WI38 (cell line): ENCODE measurements around the gene SLC16A6.

Experiments used
- H3K4me3 ChIP-seq: 2 replicates; pipeline ENCODE4 v1.5.1; 2011; ENCODE audit warnings: low read depth, mild to moderate bottlenecking, control low read depth, low read length
- CTCF ChIP-seq: IDR thresholded peaks from 2 replicates; pipeline ENCODE4 v1.5.1; 2012; ENCODE audit warnings: low read depth, mild to moderate bottlenecking, control low read depth, low read length

Gene SLC16A6

GRCh38 chr17:68307443-68307842, 16.5 kb upstream of the SLC16A6 start:
- no peak for TF ChIP-seq CTCF
- H3K4me3 ChIP-seq: no peak overlapping the region

- no peak overlapping the region for H3K4me3 ChIP-seq
- no peak for TF ChIP-seq CTCF
Measured at GRCh38 chr17:68306819-68307218, 15.9 kb upstream of the SLC16A6 start.

GRCh38 chr17:68305142-68305541, 14.2 kb upstream of the SLC16A6 start:
- no peak for TF ChIP-seq CTCF
- no peak overlapping the region for H3K4me3 ChIP-seq

- H3K4me3 ChIP-seq: no peak overlapping the region
- TF ChIP-seq CTCF: no peak
Measured at GRCh38 chr17:68304706-68305105, 13.8 kb upstream of the SLC16A6 start.

- no peak for TF ChIP-seq CTCF
- no peak overlapping the region for H3K4me3 ChIP-seq
Measured at GRCh38 chr17:68302666-68303065, 11.7 kb upstream of the SLC16A6 start.

- H3K4me3 ChIP-seq: no peak overlapping the region
- TF ChIP-seq CTCF: no peak
Measured at GRCh38 chr17:68302066-68302564, 11.2 kb upstream of the SLC16A6 start.

- no peak for TF ChIP-seq CTCF
- no peak overlapping the region for H3K4me3 ChIP-seq
Measured at GRCh38 chr17:68301438-68301959, 10.6 kb upstream of the SLC16A6 start.
